NCI-H524 (cell line): Measurements from ENCODE around the gene CCDC85C.
A peak's percentile ranks its signal among the peaks of the same experiment; 100 is the strongest.

Experiments used
- DNase-seq, 2 experiments: peaks; one replicate each; lab custom pipeline; 2025; lab: John Stamatoyannopoulos, UW

Gene CCDC85C

GRCh38 chr14:99559286-99559990 is 44.6 kb downstream of the CCDC85C start:
- DNase-seq: no peak

GRCh38 chr14:99556134-99556791 is 47.7 kb downstream of the CCDC85C start:
- no peak for DNase-seq

GRCh38 chr14:99554757-99555531 is 49.1 kb downstream of the CCDC85C start:
- peak in 1 of 2 experiments; percentile 72 for DNase-seq

GRCh38 chr14:99554184-99554583 is 49.8 kb downstream of the CCDC85C start:
- no peak for DNase-seq

GRCh38 chr14:99552572-99553216 is 51.3 kb downstream of the CCDC85C start:
- no peak for DNase-seq

GRCh38 chr14:99552021-99552553 is 51.9 kb downstream of the CCDC85C start:
- no peak for DNase-seq

GRCh38 chr14:99551034-99551922 is 52.7 kb downstream of the CCDC85C start:
- no peak for DNase-seq

- DNase-seq: no peak
These were observed 53.5 kb downstream of the CCDC85C start for GRCh38 chr14:99550387-99550992.

GRCh38 chr14:99549684-99550083 is 54.3 kb downstream of the CCDC85C start:
- DNase-seq: no peak

- DNase-seq: no peak
These were observed 55.0 kb downstream of the CCDC85C start for GRCh38 chr14:99548871-99549515.

- DNase-seq: peak in 1 of 2 experiments; percentile 30
These were observed 55.8 kb downstream of the CCDC85C start for GRCh38 chr14:99548255-99548654.

- peak; percentile 85 to 97 for DNase-seq
These were observed 57.6 kb downstream of the CCDC85C start for GRCh38 chr14:99546234-99546879.

- DNase-seq: no peak
These were observed 58.4 kb downstream of the CCDC85C start for GRCh38 chr14:99545586-99545985.

GRCh38 chr14:99544991-99545390 is 59.0 kb downstream of the CCDC85C start:
- no peak for DNase-seq

- peak in 1 of 2 experiments; percentile 37 for DNase-seq
These were observed 60.0 kb downstream of the CCDC85C start for GRCh38 chr14:99543985-99544384.

GRCh38 chr14:99543370-99543769 is 60.6 kb downstream of the CCDC85C start:
- DNase-seq: no peak

- DNase-seq: no peak
These were observed 61.4 kb downstream of the CCDC85C start for GRCh38 chr14:99542566-99542965.

GRCh38 chr14:99541677-99542470 is 62.1 kb downstream of the CCDC85C start:
- peak; percentile 82 to 94 for DNase-seq

GRCh38 chr14:99541211-99541610 is 62.8 kb downstream of the CCDC85C start:
- DNase-seq: no peak
